ENCODE results near the gene EYS.
A peak's percentile ranks its signal among the peaks of the same experiment; 100 is the strongest.

EYS gene

DNA sequence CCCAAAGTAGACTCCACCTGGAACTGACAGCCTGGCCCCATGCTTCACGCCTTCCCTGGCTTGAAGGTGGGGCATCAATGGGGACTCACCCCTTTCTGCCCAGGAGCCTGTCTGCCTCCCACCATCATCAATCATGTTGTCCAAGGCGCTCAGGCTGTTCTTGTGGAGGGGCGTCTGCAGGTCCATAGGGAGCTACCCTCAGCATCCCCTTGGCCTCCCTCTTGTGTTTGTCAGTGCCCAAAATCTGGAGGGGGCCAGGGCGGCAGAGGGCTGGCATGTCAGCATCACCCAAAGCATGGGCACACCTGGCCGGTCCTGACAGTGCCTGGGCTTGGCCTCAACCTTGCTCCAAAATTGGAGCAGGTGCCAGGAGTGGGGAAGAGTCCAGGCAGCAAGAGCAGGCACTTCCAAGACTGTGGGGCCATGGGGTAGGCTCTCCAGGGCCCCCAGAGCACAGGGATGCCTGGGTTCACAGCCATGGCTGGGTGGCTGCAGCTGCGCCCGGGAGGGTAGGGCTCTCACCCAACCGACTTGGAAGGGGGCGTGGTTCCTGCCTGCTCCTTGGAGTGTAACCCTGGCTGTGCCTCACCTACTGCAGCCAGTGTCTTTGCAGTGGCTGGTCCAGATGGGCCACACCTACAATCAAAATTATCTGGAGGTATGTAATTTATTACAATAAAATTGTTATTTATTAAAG, 903.4 kb downstream of the EYS start:
- DNase-seq, result no peak

DNA sequence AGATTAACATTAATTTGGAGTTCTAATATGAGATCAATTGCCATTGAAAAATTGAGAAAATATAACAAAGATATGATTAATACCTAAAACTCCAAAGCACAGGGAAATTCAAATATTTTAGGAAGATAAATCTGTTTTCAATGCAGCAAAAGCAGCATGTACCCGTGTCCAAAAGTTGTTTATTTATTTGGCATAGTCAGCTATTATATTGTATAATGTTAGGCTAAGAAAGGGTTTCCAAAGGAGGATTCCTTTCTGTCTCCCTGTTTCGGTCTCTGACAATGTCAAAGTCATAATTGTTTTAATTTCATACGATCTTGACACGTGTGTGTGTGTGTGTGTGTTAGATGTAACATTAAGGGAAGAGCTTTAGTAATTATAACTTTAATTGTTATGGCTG, 914.5 kb downstream of the EYS start:
- DNase-seq, result no peak

- no peak for DNase-seq
Measured at GRCh38 chr6:64789476-64789875, 917.5 kb downstream of the EYS start.

DNA sequence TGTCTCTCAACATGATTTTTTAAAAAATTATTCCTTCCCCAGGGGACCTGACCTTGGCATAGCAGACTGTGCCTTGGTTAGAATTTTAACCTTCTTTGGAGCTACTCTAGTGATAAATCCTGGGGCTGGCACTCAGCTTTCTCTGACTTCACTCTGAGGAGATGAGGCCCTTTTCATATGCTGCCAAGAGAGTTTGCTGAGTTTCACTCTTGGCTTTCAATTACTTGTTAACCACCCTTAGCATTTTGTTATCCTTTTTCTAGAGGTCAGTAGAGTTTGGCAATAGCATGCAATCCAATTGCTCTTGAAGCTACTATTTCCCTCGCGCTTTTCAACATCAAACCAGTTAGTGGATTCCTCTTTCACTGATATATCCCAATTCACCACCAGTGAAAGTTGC, 920.3 kb downstream of the EYS start:
- DNase-seq, result no peak

- no peak for DNase-seq
Measured at GRCh38 chr6:64782877-64783276, 924.1 kb downstream of the EYS start.

DNA sequence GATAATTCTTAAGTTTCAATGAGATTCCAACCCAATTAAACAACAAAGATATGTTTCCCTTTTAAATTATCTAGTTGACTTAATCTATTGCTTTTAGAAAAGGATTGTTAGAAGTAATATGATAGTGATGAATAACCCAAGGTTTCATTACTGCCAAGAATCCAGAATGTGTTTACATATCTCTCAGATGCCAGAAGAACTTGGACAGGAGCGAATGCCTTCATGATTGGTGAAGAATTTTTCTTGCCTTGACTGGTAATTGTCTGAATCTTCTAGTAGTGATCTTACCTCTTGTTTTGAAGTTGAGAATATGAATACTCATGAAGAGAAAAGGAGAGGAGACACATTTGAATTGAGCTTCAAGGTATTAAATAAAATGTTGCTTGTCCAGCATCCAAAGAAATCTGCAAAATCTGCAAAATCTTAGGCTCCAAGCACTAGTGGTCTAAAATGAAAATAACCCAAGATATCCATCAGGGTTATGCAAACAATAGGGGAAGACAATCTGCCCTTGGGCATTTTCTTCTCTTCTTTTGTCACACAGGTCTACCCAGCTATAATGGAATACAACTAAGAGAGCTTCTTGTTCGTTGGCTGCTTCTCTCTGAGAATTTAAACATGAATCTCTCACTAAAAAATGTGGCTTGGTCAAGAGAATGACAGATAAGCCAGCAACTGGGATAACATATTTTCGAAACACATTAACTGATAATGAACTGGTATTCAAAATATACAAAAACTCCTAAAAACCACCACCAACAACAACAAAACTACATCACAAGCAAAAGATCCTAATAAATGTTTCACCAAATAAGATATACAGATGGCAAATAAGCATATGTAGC, 928.9 kb downstream of the EYS start:
- DNase-seq, result no peak

- DNase-seq, result no peak
Measured at GRCh38 chr6:64776359-64776758, 930.7 kb downstream of the EYS start.

DNA sequence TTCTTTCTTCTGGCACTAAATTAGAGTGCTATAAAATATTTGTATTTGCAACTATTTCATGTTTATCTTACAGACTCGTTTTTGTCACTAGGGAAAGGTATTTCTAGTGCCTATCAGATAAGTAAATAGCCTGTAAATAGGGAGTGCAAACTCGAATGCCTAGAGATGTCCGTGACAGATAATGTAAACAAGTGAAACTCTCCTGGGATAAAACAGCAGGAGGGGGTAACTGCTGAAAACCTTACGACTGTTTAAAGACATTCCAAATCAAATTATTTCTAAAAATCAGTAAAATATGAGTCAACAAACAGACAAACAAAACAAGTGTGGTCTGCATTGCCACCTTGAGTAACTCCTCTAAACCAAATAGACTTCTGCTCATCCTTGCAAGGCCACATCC, 932.1 kb downstream of the EYS start:
- DNase-seq, result no peak

DNA sequence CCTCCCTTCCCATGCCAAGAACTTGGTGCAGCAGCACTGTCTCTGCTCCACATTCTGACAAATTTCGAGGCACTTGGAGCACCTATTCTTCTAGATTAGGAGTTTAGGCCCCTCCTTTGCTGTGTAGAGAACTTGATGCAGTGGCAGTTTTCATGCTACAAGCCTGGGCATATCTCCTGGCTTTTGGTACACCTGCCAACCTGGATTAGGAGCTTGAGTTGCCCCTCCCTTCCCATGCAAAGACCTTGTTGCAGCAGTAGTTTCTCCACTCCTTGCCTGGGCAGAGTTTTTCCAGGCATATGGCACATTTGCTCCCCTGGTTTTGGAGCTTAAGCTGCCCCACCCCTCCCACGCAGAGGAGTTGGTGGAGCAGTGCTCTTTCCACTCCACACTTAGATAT, 956.1 kb downstream of the EYS start:
- no peak for DNase-seq

DNA sequence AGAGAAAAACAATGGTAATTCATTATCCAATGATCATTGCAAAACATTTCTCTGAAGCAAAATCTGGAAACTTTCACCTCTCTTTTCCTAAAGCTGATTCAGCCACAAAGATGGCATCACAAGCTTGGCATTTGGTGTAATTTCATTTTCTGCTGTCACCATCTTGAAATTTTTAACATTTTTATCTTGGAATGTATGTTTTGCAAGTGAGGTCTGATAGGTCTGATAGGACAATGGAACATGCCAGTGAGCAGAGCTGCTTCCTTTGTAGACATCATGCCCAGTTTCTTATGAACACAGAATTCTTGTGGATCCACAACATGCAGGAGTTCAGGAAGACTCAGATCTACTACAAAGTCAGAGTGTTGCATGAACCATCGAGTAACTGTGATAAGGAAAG, 969.6 kb downstream of the EYS start:
- no peak for DNase-seq

DNA sequence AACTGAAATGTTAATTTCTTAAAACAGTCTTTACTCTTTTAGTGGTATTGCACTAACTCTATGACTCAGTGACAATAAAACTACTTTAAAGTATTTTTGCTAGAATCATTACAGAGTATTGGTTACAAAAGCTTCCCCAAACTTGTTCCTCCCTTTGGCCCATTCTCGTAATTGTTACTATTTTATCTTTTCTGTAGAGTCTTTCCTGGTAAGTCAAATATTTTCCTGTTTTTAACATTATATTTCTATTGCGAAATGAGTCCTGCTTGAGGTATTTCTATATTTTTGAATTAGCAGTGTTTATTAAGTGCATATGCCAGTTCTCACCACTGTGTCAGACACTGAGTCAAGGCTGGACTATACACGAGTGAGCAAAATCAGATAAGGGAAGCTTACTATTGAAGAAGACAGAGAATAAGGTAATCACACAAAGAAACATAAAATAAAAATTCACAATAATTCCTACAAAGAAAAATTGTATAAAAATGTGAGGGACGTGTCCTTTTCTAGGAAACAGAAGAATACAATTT, 970.5 kb downstream of the EYS start:
- DNase-seq, result no peak

- DNase-seq, result no peak
Measured at GRCh38 chr6:64733433-64733832, 973.6 kb downstream of the EYS start.

GRCh38 chr6:64732888-64733287, 974.1 kb downstream of the EYS start:
- no peak for DNase-seq

GRCh38 chr6:64729522-64729921, 977.5 kb downstream of the EYS start:
- no peak for DNase-seq

GRCh38 chr6:64727075-64727474, 980.0 kb downstream of the EYS start:
- DNase-seq, result no peak

GRCh38 chr6:64724091-64724490, 982.9 kb downstream of the EYS start:
- DNase-seq, result no peak

- peak; percentile 26 for DNase-seq
Measured at GRCh38 chr6:64723327-64724058, 983.5 kb downstream of the EYS start.

- DNase-seq, result no peak
Measured at GRCh38 chr6:64721865-64722264, 985.2 kb downstream of the EYS start.

- DNase-seq, result no peak
Measured at GRCh38 chr6:64717281-64717680, 989.7 kb downstream of the EYS start.

DNA sequence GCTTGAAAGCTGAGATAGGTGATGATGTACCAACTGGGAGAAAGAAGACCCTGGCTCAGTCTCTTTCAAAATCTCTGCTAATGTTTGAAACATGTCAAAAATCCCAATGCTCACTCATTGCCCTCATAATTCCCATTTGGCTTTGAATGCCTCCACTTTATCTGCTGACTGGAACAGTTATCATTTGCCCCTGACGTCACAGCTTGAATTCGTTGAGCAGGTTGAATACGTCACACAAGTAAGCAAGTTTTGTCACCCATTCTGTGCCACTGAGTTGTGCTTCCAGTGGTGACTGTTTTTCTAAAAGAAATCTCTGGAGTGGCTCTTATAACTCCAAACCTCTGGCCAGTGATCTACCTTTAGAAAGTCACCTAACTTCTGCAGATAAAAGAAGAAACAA, 991.4 kb downstream of the EYS start:
- DNase-seq, result no peak

GRCh38 chr6:64714073-64714472, 993.0 kb downstream of the EYS start:
- no peak for DNase-seq

DNA sequence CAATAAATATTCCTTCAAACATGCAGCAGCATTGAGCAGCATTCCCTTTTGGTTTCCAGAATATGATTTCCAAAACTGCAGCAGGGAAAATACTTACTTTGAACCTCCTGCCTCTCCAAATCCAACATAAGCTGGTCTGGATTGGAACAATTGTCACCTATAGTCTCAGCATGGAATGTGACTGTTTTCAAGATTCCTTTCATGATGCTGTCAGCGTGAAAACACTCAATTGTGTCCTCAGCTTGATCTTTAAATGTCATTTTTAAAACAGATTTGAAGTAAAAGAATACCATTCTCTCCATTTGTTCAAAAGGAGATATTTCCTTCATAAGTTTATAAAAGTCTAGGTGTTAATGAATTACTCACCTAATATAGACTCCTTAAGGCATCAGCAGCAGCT, 993.9 kb downstream of the EYS start:
- DNase-seq, result no peak

DNA sequence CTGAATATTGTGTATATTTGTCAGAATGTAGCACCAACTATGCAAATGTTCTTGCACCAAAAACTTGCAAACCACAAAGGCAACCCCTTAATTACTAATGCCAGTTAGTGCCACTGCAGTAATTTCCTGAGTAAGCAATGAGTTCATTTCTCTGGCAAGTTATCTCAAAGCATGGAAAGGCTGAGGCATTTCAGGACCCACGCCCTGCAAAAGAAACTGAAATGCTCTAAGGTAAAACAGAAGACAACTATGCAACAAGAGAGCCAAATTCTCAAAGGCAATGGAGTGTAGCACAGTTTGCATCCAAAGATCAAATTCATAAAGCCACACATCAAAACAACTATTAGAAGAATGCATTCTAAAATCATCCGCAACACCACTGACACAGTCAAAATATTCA, 994.4 kb downstream of the EYS start:
- no peak for DNase-seq

GRCh38 chr6:64703922-64704321, 1003.1 kb downstream of the EYS start:
- no peak for DNase-seq

All from eye (tissue), 1 donor.